Measurements from ENCODE around the gene RALGAPA1. TPM values are rescaled to one million over a fixed set of nuclear protein-coding genes. Genes with fewer than 3 reads are reported as not detected.

RALGAPA1 gene
- total and polyA plus RNA-seq, 4 donors, result 4.6 to 38.7 (median 13.4) TPM

DNA sequence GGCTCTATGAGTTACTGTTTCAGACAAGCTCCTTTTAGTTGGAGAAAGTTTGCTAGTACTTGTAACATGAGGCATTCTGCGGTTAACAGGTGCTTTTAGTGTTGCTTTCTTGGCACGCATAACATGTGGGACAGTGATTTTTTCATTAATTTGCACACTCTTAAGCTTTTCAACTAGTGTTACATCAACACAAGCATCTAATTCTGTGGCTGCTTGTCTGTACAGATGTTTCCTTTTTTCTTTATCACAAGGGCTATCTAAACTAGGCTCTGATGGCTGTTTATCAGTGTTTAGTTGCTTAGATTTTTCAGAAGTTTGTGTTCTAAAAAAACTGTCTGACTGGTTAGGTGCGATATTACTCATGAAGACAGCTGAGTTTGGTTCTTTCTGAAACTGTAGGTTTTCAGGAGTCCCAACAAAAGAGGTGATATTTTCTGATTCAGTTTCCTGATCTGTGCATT lies 120.1 kb downstream of the RALGAPA1 start (continued):
- no peak for TF ChIP-seq HNF4A (conservative IDR thresholded peaks at IDR 0.05)
- TF ChIP-seq RAD21 (IDR thresholded peaks at IDR 0.05), result no peak
- no peak for TF ChIP-seq EGR1 (IDR thresholded peaks at IDR 0.05; ENCODE audit: low read depth in 2 of 2)
- no peak for TF ChIP-seq GABPA (IDR thresholded peaks at IDR 0.05 in 1 of 2, conservative IDR thresholded peaks at IDR 0.05 in 1 of 2)
- TF ChIP-seq RXRA (IDR thresholded peaks at IDR 0.05), result no peak
- no peak for TF ChIP-seq NR2F2 (IDR thresholded peaks at IDR 0.05)

DNA sequence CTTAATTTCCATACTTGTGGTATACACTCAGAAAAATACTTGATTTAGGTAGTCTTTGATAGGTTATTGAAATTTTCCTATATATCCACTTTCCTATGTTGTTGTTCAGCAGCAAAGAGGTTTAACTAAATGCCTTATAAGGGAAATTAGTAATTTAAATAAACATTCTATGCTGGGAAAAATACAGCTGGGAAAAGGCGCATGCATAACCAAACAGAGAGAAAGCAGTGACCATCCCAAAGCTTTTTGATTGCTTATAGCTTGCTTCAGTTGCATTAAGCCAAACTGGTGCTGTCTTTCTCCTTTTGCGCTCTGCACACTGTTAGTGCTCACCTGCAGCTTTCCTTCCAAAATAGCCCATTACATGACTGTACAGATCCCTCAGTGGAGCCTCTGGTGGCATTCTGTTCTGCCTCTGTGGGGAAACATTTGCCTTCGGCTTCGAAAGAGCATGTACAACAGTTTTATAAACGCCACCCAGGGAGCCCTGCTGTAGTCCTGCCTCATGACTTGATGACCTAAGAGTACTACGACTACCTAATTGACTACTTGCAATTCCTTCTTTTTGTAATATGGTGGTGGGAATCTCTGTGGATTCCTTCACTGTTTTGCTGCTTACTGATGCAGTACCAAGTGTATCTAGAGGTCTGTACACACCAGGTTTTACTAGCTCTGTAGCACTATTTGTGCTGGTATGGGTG lies 120.8 kb downstream of the RALGAPA1 start:
- Histone ChIP-seq H3K4me3 (ENCODE audit: low read depth in 1 of 3, low read length in 3 of 3) (no peak overlapping the region), H3K27ac (ENCODE audit: low read depth in 1 of 2, low read length in 2 of 2) (no peak overlapping the region), H3K9me3 (ENCODE audit: control insufficient read depth in 4 of 4, low read length in 3 of 4) (no peaks in the 10 kb centered on the region), H3K36me3 (ENCODE audit: control insufficient read depth in 4 of 4, insufficient read depth in 3 of 4, low read depth in 1 of 4, low read length in 3 of 4) (peaks cover 2 to 18% (median 14%) of the 10 kb centered on the region in 4 donors), H3K9ac (ENCODE audit: low read depth in 1 of 2, low read length in 2 of 2) (no peak overlapping the region), H3K27me3 (ENCODE audit: control insufficient read depth in 4 of 4, insufficient read depth in 4 of 4, low read length in 3 of 4) (no peaks in the 10 kb centered on the region), H3K4me1 (ENCODE audit: control insufficient read depth in 4 of 4, insufficient read depth in 4 of 4, low read length in 3 of 4) (no peaks in the 10 kb centered on the region)
- WGBS, result 95% methylated on average over 6 of the region's 6 CpGs
- TF ChIP-seq HNF4G (IDR thresholded peaks at IDR 0.05) (no peak), EGR1 (IDR thresholded peaks at IDR 0.05; ENCODE audit: low read depth in 2 of 2) (no peak), SP1 (IDR thresholded peaks at IDR 0.05) (no peak), FOXA1 (IDR thresholded peaks at IDR 0.05) (no peak), TAF1 (conservative IDR thresholded peaks at IDR 0.05) (no peak), NR2F2 (IDR thresholded peaks at IDR 0.05) (no peak), GABPA (IDR thresholded peaks at IDR 0.05 in 1 of 2, conservative IDR thresholded peaks at IDR 0.05 in 1 of 2) (no peak), FOXA2 (IDR thresholded peaks at IDR 0.05) (no peak), RAD21 (IDR thresholded peaks at IDR 0.05) (no peak), RXRA (IDR thresholded peaks at IDR 0.05) (no peak)
- TF ChIP-seq, protein P1, sequence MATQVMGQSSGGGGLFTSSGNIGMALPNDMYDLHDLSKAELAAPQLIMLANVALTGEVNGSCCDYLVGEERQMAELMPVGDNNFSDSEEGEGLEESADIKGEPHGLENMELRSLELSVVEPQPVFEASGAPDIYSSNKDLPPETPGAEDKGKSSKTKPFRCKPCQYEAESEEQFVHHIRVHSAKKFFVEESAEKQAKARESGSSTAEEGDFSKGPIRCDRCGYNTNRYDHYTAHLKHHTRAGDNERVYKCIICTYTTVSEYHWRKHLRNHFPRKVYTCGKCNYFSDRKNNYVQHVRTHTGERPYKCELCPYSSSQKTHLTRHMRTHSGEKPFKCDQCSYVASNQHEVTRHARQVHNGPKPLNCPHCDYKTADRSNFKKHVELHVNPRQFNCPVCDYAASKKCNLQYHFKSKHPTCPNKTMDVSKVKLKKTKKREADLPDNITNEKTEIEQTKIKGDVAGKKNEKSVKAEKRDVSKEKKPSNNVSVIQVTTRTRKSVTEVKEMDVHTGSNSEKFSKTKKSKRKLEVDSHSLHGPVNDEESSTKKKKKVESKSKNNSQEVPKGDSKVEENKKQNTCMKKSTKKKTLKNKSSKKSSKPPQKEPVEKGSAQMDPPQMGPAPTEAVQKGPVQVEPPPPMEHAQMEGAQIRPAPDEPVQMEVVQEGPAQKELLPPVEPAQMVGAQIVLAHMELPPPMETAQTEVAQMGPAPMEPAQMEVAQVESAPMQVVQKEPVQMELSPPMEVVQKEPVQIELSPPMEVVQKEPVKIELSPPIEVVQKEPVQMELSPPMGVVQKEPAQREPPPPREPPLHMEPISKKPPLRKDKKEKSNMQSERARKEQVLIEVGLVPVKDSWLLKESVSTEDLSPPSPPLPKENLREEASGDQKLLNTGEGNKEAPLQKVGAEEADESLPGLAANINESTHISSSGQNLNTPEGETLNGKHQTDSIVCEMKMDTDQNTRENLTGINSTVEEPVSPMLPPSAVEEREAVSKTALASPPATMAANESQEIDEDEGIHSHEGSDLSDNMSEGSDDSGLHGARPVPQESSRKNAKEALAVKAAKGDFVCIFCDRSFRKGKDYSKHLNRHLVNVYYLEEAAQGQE (IDR thresholded peaks at IDR 0.05), result no peak
- TF ChIP-seq, protein P2, sequence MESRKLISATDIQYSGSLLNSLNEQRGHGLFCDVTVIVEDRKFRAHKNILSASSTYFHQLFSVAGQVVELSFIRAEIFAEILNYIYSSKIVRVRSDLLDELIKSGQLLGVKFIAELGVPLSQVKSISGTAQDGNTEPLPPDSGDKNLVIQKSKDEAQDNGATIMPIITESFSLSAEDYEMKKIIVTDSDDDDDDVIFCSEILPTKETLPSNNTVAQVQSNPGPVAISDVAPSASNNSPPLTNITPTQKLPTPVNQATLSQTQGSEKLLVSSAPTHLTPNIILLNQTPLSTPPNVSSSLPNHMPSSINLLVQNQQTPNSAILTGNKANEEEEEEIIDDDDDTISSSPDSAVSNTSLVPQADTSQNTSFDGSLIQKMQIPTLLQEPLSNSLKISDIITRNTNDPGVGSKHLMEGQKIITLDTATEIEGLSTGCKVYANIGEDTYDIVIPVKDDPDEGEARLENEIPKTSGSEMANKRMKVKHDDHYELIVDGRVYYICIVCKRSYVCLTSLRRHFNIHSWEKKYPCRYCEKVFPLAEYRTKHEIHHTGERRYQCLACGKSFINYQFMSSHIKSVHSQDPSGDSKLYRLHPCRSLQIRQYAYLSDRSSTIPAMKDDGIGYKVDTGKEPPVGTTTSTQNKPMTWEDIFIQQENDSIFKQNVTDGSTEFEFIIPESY (IDR thresholded peaks at IDR 0.05), result no peak
- no peak for DNase-seq (ENCODE audit: low spot score)

DNA sequence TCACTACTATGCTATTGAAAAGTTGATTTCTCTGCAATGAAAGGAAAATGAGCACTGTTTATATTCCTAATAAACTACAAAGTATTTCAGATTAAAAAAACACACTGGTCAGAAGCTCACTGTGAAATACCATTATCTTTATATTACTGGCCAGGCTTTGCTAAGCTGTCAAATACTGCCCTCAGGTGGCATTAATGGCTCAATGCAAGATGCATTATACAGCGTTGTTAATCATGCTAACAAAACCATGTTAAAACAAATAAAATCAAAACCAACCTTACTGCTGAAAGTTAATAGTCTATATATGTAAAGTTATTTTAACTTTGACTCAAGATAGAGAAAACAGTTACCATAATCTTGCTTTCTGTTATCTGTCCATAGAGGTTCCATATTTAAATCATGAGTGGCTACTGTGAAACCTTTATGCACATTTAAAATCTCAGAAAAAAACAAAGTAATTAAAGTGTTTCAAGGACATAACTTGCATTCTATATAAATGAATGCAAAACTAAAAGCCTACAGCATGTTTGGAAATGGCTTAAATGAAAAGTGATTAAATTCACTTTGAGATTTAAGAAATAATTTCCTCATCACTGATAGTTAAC lies 121.7 kb downstream of the RALGAPA1 start:
- H3K4me1 ChIP-seq (ENCODE audit: control insufficient read depth in 4 of 4, insufficient read depth in 4 of 4, low read length in 3 of 4), result no peaks in the 10 kb centered on the region
- DNase-seq (ENCODE audit: low spot score), result no peak
- H3K27ac ChIP-seq (ENCODE audit: low read depth in 1 of 2, low read length in 2 of 2), result no peak overlapping the region
- WGBS, result 1% methylated on average over 1 of the region's 1 CpG
- peaks cover 2 to 24% (median 18%) of the 10 kb centered on the region in 4 donors for H3K36me3 ChIP-seq (ENCODE audit: control insufficient read depth in 4 of 4, insufficient read depth in 3 of 4, low read depth in 1 of 4, low read length in 3 of 4)
- no peak overlapping the region for H3K9ac ChIP-seq (ENCODE audit: low read depth in 1 of 2, low read length in 2 of 2)
- H3K27me3 ChIP-seq (ENCODE audit: control insufficient read depth in 4 of 4, insufficient read depth in 4 of 4, low read length in 3 of 4), result no peaks in the 10 kb centered on the region
- H3K9me3 ChIP-seq (ENCODE audit: control insufficient read depth in 4 of 4, low read length in 3 of 4), result no peaks in the 10 kb centered on the region
- H3K4me3 ChIP-seq (ENCODE audit: low read depth in 1 of 3, low read length in 3 of 3), result no peak overlapping the region
- TF ChIP-seq, protein P3, sequence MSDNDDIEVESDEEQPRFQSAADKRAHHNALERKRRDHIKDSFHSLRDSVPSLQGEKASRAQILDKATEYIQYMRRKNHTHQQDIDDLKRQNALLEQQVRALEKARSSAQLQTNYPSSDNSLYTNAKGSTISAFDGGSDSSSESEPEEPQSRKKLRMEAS (IDR thresholded peaks at IDR 0.05), result no peak
- TF ChIP-seq JUND (IDR thresholded peaks at IDR 0.05) (no peak), GABPA (IDR thresholded peaks at IDR 0.05 in 1 of 2, conservative IDR thresholded peaks at IDR 0.05 in 1 of 2) (no peak), RAD21 (IDR thresholded peaks at IDR 0.05) (peak; percentile 87 to 90), NR2F2 (IDR thresholded peaks at IDR 0.05) (no peak), EGR1 (IDR thresholded peaks at IDR 0.05; ENCODE audit: low read depth in 2 of 2) (no peak), RXRA (IDR thresholded peaks at IDR 0.05) (no peak)
- TF ChIP-seq, protein P4, sequence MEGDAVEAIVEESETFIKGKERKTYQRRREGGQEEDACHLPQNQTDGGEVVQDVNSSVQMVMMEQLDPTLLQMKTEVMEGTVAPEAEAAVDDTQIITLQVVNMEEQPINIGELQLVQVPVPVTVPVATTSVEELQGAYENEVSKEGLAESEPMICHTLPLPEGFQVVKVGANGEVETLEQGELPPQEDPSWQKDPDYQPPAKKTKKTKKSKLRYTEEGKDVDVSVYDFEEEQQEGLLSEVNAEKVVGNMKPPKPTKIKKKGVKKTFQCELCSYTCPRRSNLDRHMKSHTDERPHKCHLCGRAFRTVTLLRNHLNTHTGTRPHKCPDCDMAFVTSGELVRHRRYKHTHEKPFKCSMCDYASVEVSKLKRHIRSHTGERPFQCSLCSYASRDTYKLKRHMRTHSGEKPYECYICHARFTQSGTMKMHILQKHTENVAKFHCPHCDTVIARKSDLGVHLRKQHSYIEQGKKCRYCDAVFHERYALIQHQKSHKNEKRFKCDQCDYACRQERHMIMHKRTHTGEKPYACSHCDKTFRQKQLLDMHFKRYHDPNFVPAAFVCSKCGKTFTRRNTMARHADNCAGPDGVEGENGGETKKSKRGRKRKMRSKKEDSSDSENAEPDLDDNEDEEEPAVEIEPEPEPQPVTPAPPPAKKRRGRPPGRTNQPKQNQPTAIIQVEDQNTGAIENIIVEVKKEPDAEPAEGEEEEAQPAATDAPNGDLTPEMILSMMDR (IDR thresholded peaks at IDR 0.05; ENCODE audit: low read depth, low read length, missing input control), result peak; percentile 70
- TF ChIP-seq, protein P5, sequence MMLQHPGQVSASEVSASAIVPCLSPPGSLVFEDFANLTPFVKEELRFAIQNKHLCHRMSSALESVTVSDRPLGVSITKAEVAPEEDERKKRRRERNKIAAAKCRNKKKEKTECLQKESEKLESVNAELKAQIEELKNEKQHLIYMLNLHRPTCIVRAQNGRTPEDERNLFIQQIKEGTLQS (IDR thresholded peaks at IDR 0.05), result no peak
- TF ChIP-seq, protein P2 (IDR thresholded peaks at IDR 0.05), result no peak
